GM19395 (cell line): ENCODE measurements around the gene ADCY2.

Experiments
- ATAC-seq: cut with Tn5 transposase; IDR thresholded peaks from one replicate; pipeline ENCODE4 v1.9.1; 2021; ENCODE audit warnings: mild to moderate bottlenecking, moderate library complexity; ENCODE audit not compliant: unreplicated experiment

ADCY2 gene

DNA sequence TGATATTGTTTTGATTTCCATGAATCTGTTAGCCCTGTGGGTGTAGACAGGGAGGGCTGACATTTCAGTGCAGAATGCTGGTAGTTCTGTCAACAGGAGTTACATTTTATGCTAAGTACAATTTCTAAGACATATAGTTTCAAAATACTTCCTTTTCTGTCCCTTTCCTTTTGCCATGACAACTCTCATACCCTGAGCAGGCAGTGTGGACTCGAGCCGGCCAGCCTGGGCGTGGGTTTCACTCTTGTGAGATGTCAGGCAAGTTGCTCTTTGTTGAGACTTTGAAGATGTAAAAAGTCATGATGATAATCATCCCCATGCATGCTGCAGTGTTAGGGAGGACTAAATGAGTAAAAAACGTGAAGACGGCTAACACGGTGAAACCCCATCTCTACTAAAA lies 257.1 kb downstream of the ADCY2 start:
- ATAC-seq: no peak

DNA sequence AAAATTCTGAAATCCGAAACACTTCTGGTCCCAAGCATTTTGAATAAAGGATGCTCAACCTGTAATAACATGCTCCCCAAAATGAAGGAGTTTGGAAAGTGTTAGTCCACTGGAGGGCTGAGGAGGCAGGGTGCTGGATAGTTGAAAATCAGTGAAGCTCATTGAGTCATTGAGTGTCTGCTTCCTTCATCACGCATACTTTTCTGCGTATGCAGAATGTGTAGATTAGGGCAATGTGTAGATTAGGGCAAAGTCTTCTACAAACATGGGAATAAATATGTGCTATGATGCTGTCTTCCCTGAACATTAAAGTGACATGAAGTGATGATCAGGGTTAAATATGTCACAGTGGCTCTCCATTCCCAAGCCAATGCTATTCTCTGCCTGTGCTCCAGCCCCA lies 261.2 kb downstream of the ADCY2 start:
- no peak for ATAC-seq

DNA sequence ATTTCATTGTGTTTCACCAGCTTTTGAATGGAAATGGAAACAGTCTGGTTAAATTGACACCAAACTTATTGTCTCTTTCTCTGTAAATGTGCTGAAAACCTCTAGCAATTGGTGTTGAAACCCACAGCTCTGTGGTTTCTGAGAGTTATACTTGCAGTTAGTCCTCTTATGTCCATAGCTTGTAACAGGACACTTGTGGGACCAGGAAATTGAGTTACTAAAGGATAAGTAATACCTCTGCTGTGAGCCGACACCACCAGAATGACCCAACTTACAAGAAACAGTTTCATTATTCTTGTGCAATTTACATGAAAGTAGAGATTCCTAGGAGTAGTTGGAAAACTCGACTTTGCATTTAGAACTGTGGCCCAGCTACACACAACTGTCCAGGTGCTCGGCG lies 263.5 kb downstream of the ADCY2 start:
- ATAC-seq: no peak

DNA sequence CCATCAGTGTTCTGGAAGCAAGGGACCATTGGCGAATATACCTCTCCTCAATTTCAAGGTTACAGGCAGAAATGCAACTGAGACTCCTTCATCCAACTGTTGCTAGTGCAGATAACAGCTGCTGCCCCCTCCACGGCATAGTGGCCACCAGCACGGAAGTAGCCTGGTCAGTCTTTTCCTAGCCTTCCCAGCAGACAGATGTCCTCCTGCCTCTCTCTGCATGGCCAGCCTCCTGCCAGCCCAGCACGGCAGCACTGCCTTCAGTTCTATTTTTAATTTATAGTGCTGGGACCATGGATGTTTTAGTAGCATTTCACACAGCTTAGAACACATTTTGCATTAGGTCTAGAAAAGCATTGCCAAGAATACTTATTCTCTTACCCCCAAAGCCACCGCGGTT lies 266.4 kb downstream of the ADCY2 start:
- ATAC-seq: no peak

DNA sequence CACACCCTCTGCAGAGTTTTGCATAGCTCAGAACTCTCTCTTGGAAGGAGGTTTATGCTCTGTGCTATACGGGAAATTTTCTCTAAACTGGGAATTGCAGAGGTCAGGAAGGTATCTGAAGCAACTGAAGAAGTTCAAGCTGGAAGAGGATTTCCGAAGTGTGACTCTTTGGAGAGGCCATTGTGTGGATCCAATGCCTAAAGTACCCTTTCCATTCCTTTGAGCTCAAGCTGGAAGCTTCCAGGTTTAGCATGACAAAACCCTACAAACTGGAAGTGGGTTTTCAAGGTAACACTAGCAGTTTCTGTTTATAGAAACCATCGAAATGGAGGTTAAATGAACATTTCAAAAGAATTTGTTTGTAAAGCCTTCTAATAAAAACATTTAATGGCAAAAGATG lies 267.9 kb downstream of the ADCY2 start:
- ATAC-seq: no peak

DNA sequence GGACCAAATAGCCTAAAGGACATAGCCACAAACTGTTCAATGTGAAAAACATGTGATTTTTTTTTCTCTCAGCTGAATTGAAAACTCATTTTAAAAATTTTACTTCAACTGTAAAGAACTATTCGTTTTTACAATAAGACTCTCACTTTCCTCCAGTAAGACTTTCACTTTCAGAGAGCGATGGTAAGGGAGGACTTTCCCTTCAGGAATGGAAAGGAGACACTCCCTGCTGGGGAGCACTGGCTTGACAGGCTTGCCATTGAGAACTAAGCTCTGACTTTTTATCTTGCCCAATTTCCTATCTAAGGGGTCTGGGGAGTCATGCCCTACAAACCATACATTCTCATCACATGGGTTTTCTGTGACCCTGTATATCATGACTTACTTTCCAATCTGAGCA lies 268.3 kb downstream of the ADCY2 start:
- no peak for ATAC-seq

DNA sequence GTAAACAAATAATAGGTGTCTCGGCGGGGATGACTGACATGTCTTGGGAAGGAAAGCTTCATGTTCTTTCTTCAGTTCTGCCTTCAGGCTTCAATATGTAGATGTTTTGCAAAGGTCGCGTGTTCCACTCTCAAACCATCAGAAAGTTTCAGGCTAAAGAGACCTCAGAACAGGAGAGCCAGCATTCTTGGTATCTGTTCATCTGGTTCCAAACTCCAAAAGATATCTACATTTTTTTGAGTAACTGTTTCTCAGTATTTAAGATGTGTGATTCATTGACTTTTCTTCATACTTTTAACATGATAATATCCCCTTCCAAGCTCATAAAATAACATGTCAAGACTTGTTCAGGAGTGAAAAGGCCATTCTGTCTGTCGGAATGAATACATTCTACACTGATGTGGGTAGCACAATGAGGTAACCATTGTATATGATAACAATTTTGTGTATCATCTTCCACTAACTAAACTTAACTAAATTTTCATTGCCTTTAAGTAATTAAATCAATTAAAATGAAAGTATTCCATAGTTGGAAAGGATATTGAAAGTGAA lies 271.4 kb downstream of the ADCY2 start:
- ATAC-seq: no peak

DNA sequence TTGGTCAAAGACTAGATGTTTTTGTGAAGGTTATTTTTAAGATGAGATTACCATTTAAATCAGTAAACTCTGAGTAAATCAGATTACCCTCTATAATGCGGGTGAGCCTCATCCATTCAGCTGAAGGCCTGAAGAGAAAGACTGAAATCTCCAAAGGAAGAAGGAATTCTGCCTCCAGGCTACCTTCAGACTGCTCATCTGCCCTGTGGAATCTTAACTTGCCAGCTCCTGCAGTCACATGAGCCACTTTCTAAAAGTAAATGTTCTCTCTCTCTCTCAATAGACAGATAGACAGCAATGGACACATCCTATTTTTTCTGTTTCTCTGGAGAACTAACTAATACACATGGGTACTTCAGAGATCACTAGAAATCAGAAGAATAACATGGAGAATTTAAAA lies 272.2 kb downstream of the ADCY2 start:
- no peak for ATAC-seq

DNA sequence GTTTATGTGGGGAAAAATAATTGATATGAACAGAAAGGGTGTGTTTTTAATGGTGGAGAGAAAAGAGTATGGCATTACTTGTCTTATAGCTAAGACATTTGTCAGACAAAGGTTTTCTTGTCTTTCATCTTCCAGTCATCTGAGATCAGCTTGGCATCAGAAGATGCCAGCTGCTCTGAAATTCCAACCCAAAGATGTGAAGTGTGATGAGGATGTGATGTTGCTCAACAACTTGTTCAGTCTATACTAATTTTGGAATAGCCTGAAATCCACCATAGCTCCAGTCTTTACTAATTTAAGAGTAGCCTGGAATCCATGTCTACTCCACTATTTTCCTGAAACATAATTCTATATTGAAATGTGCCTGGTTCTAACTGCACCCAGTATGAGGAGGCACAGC lies 272.7 kb downstream of the ADCY2 start:
- no peak for ATAC-seq

DNA sequence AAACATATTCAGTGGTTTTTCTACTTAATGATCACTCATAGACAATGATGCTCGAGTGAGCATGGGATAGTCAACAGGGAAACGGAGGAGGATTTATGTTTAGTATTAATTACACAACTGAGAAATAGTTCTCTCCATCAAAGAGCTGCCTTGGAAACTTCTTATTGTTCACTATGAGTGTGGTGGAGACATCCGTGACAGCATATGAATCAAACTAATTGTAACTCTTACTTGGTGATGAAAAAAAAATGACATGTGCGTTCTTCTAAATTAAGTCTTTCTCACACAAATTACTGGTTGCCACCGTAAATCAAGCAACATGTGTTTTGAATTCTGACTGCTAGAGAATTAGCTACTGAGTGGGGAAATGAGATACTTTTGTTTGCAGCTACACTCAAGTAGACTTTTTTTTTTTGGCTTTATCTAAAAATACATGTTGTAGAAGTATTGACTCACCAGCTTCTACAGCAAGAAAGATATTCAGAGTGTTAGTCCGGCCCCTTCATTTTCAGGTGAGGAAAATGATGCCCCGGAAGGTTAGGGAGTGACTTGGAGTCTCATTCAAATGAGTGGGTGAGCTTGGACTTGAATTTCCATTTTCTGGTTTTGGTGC lies 275.5 kb downstream of the ADCY2 start:
- ATAC-seq: no peak

DNA sequence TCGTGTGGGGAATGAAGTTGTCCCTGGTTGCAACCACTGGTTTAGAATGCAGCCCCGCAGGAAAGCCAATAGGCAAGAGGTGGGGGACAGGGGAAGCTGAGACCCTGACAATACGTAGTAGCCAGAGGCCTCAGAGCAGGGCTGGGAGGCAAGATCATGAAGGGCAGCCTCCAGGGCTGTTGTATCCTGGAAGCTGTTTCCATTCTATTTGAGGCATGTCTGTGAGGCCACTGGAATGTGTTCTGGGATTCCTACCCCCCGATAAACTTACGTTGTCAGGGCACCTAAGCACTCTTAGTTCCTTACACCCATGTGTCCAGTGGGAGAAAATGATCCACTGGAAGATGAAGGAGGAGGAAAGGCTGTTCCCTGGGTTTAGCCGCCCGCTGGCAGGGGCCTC lies 277.7 kb downstream of the ADCY2 start:
- ATAC-seq: no peak

DNA sequence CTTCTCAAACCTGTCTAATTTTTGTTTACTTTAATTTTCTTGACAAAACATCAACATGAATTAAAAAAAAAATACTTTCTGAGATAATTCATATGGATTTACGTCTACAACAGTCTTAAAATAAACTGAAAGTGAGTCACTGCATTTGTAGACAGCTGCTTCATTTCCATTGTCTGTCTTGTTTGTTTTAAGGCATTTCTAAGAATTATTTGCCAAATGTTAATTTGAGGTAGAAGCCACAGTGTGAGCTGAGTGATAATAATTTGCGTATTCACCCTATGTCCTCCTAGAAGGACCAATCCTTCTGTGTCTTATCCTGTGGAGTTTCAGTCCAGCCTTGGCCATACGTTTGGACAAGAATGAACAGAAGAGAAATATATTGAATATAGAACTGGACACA lies 280.5 kb downstream of the ADCY2 start:
- no peak for ATAC-seq

DNA sequence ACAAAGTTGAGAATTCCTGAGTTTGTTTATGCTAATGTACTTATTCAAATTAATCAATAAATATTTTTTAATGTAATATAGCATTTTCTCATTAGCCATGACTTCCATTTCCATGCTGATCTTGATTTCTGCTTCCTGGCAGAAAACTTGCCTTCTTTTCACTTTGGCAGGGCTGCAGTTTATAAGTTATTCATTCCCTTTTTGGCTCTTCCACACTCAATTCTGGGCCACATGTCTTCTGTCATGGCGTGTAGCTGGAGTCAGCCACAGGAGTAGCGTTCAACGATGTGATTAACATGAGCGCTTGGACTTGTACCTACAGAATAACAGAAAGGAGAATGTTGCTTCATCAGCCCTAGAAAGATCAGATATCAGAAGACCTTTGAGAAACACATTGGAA lies 282.1 kb downstream of the ADCY2 start:
- ATAC-seq: no peak

DNA sequence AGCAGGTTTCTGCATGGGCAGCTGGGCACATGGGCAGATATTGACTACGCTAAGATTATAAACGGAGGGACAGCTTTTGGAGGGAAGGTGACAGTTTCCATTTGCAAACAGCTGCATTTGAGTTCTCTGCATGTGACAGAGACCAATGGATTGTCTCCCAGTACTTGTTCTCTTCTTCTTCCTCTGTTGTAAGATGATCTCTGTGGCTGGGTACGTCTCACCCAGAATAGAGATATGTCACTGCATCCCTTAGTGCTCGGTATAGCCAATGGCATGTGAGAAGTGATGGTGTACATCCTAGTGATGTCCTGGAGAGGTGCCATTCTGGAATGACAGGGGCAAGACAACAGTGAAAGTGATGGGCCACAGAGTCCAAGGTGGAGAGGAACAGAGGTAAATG lies 283.7 kb downstream of the ADCY2 start:
- ATAC-seq: no peak

DNA sequence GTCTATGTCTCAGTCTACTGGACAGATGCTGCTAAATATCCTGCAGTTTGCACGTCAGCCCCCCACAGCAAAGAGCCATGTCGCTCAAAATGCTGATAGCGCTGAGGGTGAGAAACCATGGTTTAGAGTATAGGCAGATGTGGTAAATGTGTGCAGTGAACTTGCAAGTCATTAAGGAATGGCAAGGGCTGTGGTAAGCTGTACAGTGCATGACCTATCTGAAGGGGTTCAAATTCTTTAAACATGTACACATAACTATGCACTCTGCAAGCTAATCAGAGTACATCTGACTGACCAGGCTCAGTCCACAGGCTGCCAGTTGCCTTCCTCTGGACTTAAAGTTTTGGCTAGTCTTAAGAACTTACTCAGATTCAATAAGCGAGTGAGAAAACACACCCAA lies 284.3 kb downstream of the ADCY2 start:
- no peak for ATAC-seq

DNA sequence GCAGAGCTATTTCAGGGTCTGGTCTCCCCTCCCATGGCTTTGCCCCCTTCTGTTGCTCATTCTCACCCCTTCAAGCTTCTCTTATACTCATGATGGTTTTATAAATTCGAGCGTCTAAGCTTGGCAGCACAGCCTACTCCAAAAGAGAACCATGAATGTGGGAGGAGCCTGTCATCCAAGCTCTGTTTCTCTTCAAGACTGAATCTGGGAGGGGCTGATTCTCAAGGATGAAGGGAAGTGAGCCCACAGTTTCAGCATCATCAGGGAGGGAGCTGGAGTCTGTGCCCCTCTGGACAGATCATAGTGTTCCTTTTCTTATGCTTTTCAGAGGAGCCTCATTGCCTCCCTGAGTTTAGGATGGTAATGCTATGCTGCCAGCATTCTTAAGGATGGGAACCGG lies 286.4 kb downstream of the ADCY2 start:
- ATAC-seq: no peak

DNA sequence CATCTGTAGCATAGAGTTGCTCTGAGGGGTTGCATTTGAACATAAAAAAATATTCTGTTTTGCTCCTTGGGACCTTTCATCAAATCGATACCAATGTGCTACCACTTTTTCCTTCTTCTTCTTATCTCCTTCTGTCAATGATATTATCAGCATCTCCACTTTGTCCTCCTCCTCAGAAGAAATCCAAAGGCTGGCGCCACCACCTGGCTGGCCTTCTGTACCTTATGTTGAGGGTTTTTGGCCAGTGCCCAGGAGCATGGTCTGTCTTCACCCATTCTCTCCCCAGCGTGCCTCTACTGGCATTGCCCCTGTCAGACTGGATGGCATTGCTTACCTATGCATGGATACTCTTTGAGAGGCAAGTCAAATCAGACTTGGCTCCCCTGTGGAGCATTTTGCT lies 287.8 kb downstream of the ADCY2 start:
- ATAC-seq: no peak

DNA sequence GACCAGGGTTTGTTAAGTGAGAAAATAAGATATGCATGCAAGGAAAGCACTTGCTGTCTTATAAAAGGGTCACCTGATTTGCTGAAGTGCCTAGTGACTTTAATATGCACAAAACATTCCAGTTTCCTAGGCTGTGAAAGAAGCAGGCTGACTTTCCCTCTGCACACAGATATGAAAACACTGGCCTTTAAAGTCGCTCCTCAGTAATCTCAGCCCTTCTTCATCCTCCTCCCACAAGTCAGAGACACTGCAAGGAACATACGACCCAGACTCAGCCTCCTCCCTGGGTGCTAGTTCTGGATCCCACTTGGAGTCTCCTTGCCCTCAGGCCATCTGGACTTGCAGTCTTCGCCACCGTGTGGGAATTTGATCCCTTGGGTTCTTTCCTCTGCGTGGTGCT lies 288.9 kb downstream of the ADCY2 start:
- no peak for ATAC-seq

DNA sequence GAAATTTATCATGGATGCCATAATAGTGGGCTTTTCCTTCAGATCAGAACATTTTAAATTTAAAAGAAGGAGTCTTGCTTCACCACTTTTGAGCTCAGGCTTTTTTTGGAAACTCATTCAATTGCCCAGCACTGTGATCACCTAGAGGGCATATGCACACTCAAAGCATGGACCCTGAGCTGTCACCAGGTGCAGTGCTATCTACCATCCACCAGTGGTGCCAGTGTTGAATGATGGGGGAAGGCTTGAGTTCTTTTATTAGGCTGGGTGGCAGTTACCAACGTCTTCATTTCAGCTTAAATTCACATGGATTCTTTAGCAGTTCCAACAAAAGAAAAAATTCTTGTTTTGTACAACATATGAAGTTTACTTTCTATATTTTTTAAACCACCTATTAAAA lies 290.9 kb downstream of the ADCY2 start:
- ATAC-seq: no peak

DNA sequence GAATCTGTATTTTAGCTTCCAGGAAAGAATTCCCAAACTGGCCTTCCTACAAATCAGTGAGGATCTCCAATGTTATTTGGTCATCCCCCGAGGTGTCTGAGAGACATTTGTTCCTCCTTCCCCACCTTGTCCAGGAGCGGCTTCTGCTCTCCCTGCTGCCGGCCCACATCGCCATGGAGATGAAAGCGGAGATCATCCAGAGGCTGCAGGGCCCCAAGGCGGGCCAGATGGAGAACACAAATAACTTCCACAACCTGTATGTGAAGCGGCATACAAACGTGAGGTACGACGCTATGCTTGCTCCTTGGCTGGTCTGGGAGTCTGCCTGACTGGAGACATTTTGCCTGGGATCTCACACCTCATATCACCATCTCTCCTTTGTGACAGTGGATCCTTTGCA lies 294.6 kb downstream of the ADCY2 start:
- ATAC-seq: no peak

DNA sequence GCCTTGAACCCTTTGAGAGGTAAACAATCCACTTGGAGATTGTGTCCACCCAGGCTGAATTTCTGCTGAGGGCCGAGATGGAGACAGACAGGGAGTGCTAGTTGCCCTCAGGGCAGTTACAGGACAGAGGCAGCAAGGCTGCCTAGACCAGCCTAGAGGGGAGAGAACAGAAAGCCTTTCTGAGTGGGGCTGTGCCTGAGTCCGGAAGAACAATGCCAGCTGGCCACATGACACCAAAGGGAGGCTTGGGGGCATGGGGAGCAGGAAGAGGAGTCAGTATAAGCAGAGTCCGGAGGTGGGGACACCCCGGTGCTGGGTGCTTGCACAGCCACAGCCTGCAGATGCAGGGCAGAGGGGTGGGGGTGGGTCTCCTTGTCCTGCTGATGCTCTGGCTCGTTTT lies 309.3 kb downstream of the ADCY2 start:
- no peak for ATAC-seq

DNA sequence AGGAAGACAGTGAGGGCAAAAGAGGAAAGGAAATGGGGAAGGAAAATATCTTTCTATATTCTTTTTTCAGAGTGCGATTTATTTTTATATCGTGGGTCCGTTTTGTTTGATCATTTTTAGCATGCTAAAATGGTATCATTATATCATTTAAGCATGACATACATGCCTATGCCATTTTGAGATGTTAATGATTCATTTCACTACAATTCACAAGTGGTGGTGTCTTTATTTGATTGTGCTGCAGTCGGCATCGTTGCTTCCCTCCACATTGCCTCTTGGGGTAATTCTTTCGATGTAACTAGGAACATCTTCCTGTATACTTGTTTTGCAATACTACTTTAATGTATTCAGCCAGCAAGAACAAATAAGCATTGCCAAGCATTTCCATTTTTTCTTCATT lies 309.8 kb downstream of the ADCY2 start:
- ATAC-seq: no peak

DNA sequence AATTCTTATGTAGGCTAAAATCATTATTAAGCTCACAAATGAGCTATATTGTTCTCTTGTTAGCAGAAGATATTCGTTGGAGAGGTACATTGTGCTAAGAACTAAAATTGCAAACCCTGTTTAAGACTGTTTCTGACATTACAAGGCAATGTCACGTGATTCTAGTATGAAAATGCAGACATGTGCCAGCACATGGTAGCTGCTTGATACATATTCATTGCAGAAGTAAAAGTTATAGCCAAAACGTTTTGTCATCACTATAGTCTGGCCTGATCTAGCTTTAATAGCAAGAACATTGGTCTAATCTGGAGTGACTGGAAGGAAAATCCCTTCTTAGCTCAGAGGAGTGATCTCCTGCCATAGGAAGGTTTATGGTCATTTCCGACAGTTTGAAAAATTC lies 310.3 kb downstream of the ADCY2 start:
- no peak for ATAC-seq
